ENCODE data around the gene DGLUCY. TPM values are rescaled to one million over a fixed set of nuclear protein-coding genes. Genes with fewer than 3 reads are reported as not detected.
A peak's percentile ranks its signal among the peaks of the same experiment; 100 is the strongest.
"Not testable (repeated sequence)": the region's sequence is repeated elsewhere in the genome, so short reads cannot be mapped to it uniquely, and the experiment has no call there.

DGLUCY gene
- total and polyA plus RNA-seq, 2 experiments from 2014 or later = 82.7 to 90.0 TPM

DNA sequence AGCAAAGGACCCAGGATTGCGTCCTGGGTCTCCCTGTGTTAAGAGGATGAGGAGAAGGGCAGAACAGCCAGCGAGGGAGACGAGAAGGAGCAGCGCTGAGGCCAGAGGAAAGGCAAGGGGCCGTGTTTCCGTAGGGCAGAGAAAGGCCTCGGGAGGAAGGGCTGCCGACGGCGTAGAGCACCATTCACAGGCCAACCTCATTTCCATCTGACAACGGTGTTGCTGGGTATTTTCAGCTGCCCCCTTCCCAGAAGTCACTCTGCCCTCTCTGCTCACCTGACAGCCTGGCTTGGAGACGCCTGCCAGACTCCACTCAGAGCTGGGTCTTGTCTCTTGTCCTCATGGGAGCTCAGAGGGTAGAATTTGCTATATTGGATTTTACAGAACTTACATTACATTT, 79.2 kb downstream of the DGLUCY start:
- no peaks in the 10 kb centered on the region for H3K9me3 ChIP-seq (ENCODE audit: low read depth)
- no peak for TF ChIP-seq CTCF (IDR thresholded peaks at IDR 0.05; ENCODE audit: low read depth, low read length)
- H3K27me3 ChIP-seq = no peaks in the 10 kb centered on the region
- H3K27ac ChIP-seq = no peak overlapping the region
- peak in 1 of 2 donors; percentile 19 for DNase-seq (ENCODE audit: low read depth in 1 of 2, low spot score in 1 of 2)
- H3K4me3 ChIP-seq = no peak overlapping the region
- H3K4me1 ChIP-seq (ENCODE audit: low read depth) = no peaks in the 10 kb centered on the region
- peaks cover 8% of the 10 kb centered on the region for H3K36me3 ChIP-seq

- Histone ChIP-seq H3K36me3 (peaks cover 7% of the 10 kb centered on the region), H3K4me1 (ENCODE audit: low read depth) (no peaks in the 10 kb centered on the region), H3K4me3 (no peak overlapping the region), H3K27ac (no peak overlapping the region), H3K9me3 (ENCODE audit: low read depth) (no peaks in the 10 kb centered on the region), H3K27me3 (no peaks in the 10 kb centered on the region)
- DNase-seq (ENCODE audit: low read depth in 1 of 2, low spot score in 1 of 2) = no peak
- TF ChIP-seq CTCF (IDR thresholded peaks at IDR 0.05; ENCODE audit: low read depth, low read length) = no peak
Measured at GRCh38 chr14:91195881-91196280, 82.0 kb downstream of the DGLUCY start.

GRCh38 chr14:91197631-91198030, 83.8 kb downstream of the DGLUCY start:
- TF ChIP-seq CTCF (IDR thresholded peaks at IDR 0.05; ENCODE audit: low read depth, low read length) = no peak

GRCh38 chr14:91200802-91201201, 86.9 kb downstream of the DGLUCY start:
- H3K9me3 ChIP-seq (ENCODE audit: low read depth); DNase-seq (ENCODE audit: low read depth in 1 of 2, low spot score in 1 of 2); H3K36me3 ChIP-seq; H3K4me3 ChIP-seq; H3K4me1 ChIP-seq (ENCODE audit: low read depth); H3K27me3 ChIP-seq; H3K27ac ChIP-seq: not testable (repeated sequence)

More at GRCh38 chr14:91197631-91198030, 83.8 kb downstream of the DGLUCY start:
- H3K36me3 ChIP-seq = peaks cover 7% of the 10 kb centered on the region
- H3K9me3 ChIP-seq (ENCODE audit: low read depth) = no peaks in the 10 kb centered on the region
- no peak overlapping the region for H3K27ac ChIP-seq
- H3K4me1 ChIP-seq (ENCODE audit: low read depth) = no peaks in the 10 kb centered on the region
- no peak overlapping the region for H3K4me3 ChIP-seq
- DNase-seq (ENCODE audit: low read depth in 1 of 2, low spot score in 1 of 2) = no peak
- H3K27me3 ChIP-seq = no peaks in the 10 kb centered on the region

GRCh38 chr14:91202234-91202974, 88.5 kb downstream of the DGLUCY start:
- Histone ChIP-seq H3K27me3 (no peaks in the 10 kb centered on the region), H3K27ac (no peak overlapping the region)

More at GRCh38 chr14:91202234-91202974, 88.5 kb downstream of the DGLUCY start:
- no peak for TF ChIP-seq CTCF (IDR thresholded peaks at IDR 0.05; ENCODE audit: low read depth, low read length)
- H3K36me3 ChIP-seq = peaks cover 3% of the 10 kb centered on the region
- H3K4me3 ChIP-seq = no peak overlapping the region
- H3K9me3 ChIP-seq (ENCODE audit: low read depth) = no peaks in the 10 kb centered on the region
- peak in 1 of 2 donors; percentile 81 for DNase-seq (ENCODE audit: low read depth in 1 of 2, low spot score in 1 of 2)
- H3K4me1 ChIP-seq (ENCODE audit: low read depth) = no peaks in the 10 kb centered on the region
